ENCODE measurements around the gene UBAP1L. TPM values are rescaled to one million over a fixed set of nuclear protein-coding genes. Genes with fewer than 3 reads are reported as not detected.

Gene UBAP1L
- total and polyA plus RNA-seq, 4 experiments from 2014 or later = 0.86 to 16.6 (median 15.2) TPM; not detected in 1

DNA sequence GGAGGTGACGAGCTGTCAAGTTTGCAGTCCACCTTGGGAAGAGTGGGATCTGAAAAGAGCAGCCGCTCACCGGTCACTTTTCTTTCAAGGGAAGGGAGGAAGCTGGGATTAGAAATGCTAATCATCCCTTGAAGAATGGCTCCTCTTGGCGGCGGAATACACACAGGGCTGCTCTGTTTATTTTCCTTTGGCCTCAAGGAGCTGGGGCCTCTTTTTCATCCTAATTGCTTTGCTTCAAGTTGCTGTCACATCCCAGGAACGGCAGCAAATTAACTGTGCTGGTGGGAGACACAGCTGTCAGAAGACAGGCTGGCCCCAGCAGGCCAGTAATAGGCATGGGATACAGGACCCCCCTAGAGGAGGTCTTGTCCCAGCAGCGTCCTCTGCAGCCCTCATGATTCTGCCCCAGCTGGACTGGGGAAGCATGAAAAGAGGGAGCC, 31.7 kb downstream of the UBAP1L start:
- Mint-ChIP-seq H3K27me3 (peaks cover 25% of the 10 kb centered on the region in 2 donors), H3K27ac (no peak overlapping the region), H3K4me3 (no peak overlapping the region), H3K9me3 (no peaks in the 10 kb centered on the region), H3K36me3 (no peaks in the 10 kb centered on the region), H3K4me1 (peaks cover 8 to 15% (median 11%) of the 10 kb centered on the region in 4 donors)
- intact Hi-C loops (cut with micrococcal nuclease) = no loop called here
- ChIA-PET CTCF (ENCODE audit: partially characterized antibody) (no interaction called here), POLR2A (ENCODE audit: partially characterized antibody) (interaction anchor here (0.6 kb wide), 1 partner anchor 214 kb away, joined by 3 read pairs; no protein-coding TSS in a partner anchor)
- H3K27me3 ChIP-seq (ENCODE audit: insufficient read depth, low read length) = no peaks in the 10 kb centered on the region
- no peak overlapping the region for H3K4me3 ChIP-seq (ENCODE audit: low read length in 2 of 2)
- peaks cover 10% of the 10 kb centered on the region for H3K4me1 ChIP-seq (ENCODE audit: insufficient read depth, low read length)
- no peaks in the 10 kb centered on the region for H3K9me3 ChIP-seq (ENCODE audit: control insufficient read depth in 1 of 2, low read length in 2 of 2)
- DNase-seq = no peak
- H3K36me3 ChIP-seq (ENCODE audit: insufficient read depth, low read length) = no peaks in the 10 kb centered on the region
- H3K27ac ChIP-seq (ENCODE audit: low read depth, low read length) = no peak overlapping the region

DNA sequence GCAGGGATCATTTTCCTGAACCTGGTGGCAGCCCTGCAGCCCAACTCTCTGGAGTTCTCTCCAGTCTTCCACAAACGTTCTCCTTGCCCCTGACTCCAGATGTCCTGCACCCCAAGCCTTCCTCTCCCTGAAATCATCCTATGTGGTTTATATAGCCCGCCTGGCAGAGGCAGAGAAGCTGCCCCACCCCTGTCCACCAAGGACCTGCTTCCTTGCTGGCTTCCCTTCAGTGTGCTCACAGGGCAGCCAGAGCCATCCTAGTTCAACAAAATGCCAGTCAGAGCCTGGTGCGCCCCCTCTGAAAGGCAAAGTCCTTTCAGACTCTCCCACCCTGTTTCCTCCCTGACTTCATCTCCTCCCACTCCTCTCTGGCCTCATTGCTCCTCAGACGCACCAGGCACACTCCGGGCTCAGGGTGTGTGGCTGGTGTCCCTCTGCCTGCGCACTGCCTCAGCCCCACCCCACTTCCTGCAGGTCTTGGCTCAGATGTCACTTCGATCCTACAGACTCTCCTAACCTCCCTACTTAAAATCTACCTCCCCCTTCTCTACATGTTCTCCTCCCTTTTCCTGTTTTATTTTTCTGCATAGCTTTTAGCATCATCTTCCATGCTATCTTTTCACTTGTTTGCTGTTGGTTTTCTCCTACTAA, 32.6 kb downstream of the UBAP1L start:
- Mint-ChIP-seq H3K27ac (peak overlapping the region in 2 of 7 donors; percentile 23 to 47), H3K4me1 (peaks cover 12 to 22% (median 18%) of the 10 kb centered on the region in 4 donors), H3K27me3 (peaks cover 26 to 31% of the 10 kb centered on the region in 2 donors), H3K9me3 (no peaks in the 10 kb centered on the region), H3K4me3 (peak overlapping the region in 4 of 8 donors; percentile 35 to 67 (median 48)), H3K36me3 (no peaks in the 10 kb centered on the region)
- CTCF ChIA-PET (ENCODE audit: partially characterized antibody) = no interaction called here
- DNase-seq = peak in 1 of 5 donors; percentile 12
- H3K4me3 ChIP-seq (ENCODE audit: low read length in 2 of 2) = no peak overlapping the region
- intact Hi-C loops (cut with micrococcal nuclease) = no loop called here
- POLR2A ChIA-PET (ENCODE audit: partially characterized antibody) = no interaction called here
- no peaks in the 10 kb centered on the region for H3K36me3 ChIP-seq (ENCODE audit: insufficient read depth, low read length)
- no peaks in the 10 kb centered on the region for H3K9me3 ChIP-seq (ENCODE audit: control insufficient read depth in 1 of 2, low read length in 2 of 2)
- peaks cover 10% of the 10 kb centered on the region for H3K4me1 ChIP-seq (ENCODE audit: insufficient read depth, low read length)
- no peaks in the 10 kb centered on the region for H3K27me3 ChIP-seq (ENCODE audit: insufficient read depth, low read length)
- H3K27ac ChIP-seq (ENCODE audit: low read depth, low read length) = no peak overlapping the region

DNA sequence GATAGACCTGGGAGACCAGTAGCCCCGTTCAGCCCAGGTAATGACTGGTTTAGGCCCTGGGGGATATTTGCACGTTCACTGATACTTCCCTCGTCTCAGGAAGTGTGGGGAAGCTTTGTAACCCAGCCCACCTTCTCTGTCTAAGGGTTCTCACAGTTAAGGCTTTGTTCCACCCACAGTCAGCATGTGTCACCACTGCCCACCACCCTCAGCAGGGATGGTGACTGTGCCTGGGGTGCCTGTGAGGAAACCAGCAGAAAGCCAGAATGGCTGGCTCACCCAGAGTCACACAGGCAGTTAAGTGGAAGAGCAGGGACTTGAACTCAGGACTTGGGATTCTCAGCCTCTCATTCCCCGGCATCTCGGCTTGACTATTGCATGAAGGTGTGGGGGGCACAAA, 33.2 kb downstream of the UBAP1L start:
- POLR2A ChIA-PET (ENCODE audit: partially characterized antibody) = no interaction called here
- no peak overlapping the region for H3K27ac ChIP-seq (ENCODE audit: low read depth, low read length)
- H3K36me3 ChIP-seq (ENCODE audit: insufficient read depth, low read length) = no peaks in the 10 kb centered on the region
- H3K4me1 ChIP-seq (ENCODE audit: insufficient read depth, low read length) = peaks cover 10% of the 10 kb centered on the region
- intact Hi-C loops (cut with micrococcal nuclease) = no loop called here
- Mint-ChIP-seq H3K4me3 (no peak overlapping the region), H3K27ac (no peak overlapping the region), H3K4me1 (peaks cover 12 to 22% (median 18%) of the 10 kb centered on the region in 4 donors), H3K9me3 (no peaks in the 10 kb centered on the region), H3K27me3 (peaks cover 26 to 31% of the 10 kb centered on the region in 2 donors), H3K36me3 (no peaks in the 10 kb centered on the region)
- no peaks in the 10 kb centered on the region for H3K27me3 ChIP-seq (ENCODE audit: insufficient read depth, low read length)
- CTCF ChIA-PET (ENCODE audit: partially characterized antibody) = no interaction called here
- H3K9me3 ChIP-seq (ENCODE audit: control insufficient read depth in 1 of 2, low read length in 2 of 2) = no peaks in the 10 kb centered on the region
- H3K4me3 ChIP-seq (ENCODE audit: low read length in 2 of 2) = no peak overlapping the region
- DNase-seq = no peak

DNA sequence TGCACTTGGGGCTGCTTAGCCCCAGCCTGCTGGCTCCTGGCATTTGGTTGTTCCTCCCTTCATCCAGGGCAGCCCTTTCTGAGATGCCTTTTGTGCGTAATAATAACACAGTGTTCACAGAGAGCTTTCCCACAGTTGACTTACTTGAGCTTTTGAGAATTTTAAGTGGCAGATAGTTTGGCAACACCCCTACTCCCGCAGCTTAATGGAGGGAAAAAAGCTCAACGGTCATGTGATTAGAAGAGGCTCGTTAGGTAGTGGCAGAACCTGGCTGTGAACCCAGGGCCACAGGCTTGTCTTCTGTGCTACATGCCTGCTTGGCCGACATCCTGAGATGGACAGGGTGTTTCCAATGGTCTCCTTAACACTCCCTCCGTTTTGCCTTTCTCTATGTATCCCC, 33.7 kb downstream of the UBAP1L start:
- CTCF ChIA-PET (ENCODE audit: partially characterized antibody) = interaction anchor here (0.8 kb wide), 1 partner anchor 12 kb away, joined by 5 read pairs; no protein-coding TSS in a partner anchor
- Mint-ChIP-seq H3K4me1 (peaks cover 13 to 22% (median 18%) of the 10 kb centered on the region in 4 donors), H3K27ac (no peak overlapping the region), H3K36me3 (no peaks in the 10 kb centered on the region), H3K27me3 (peaks cover 26 to 33% of the 10 kb centered on the region in 2 donors), H3K9me3 (no peaks in the 10 kb centered on the region), H3K4me3 (no peak overlapping the region)
- Histone ChIP-seq H3K27ac (ENCODE audit: low read depth, low read length) (no peak overlapping the region), H3K36me3 (ENCODE audit: insufficient read depth, low read length) (no peaks in the 10 kb centered on the region), H3K9me3 (ENCODE audit: control insufficient read depth in 1 of 2, low read length in 2 of 2) (no peaks in the 10 kb centered on the region), H3K4me3 (ENCODE audit: low read length in 2 of 2) (no peak overlapping the region), H3K27me3 (ENCODE audit: insufficient read depth, low read length) (no peaks in the 10 kb centered on the region), H3K4me1 (ENCODE audit: insufficient read depth, low read length) (peaks cover 10% of the 10 kb centered on the region)
- intact Hi-C loops (cut with micrococcal nuclease) = no loop called here
- POLR2A ChIA-PET (ENCODE audit: partially characterized antibody) = no interaction called here
- DNase-seq = no peak

DNA sequence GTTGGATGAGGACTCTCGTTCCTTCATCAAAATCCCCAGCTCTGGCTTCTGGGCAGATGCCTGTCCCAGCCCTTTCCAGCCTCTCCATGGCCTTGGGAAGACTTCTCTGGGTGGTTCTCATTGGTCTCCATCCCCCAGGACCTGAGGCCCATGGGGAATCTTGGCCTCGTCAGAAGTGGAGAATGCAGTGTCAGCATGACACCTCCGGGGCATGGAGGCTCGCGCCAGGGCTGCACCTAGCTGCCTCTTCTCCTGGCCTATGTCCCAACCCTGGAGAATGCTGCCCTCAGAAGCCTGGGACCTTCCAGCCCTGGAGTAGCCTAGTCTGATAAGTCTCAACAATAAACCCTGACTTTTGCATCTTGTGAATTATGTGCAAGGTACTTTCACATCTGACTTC, 35.4 kb downstream of the UBAP1L start:
- H3K27me3 Mint-ChIP-seq = peaks cover 26 to 40% of the 10 kb centered on the region in 2 donors
- Histone ChIP-seq H3K27ac (ENCODE audit: low read depth, low read length) (no peak overlapping the region), H3K4me1 (ENCODE audit: insufficient read depth, low read length) (peaks cover 10% of the 10 kb centered on the region), H3K27me3 (ENCODE audit: insufficient read depth, low read length) (no peaks in the 10 kb centered on the region), H3K4me3 (ENCODE audit: low read length in 2 of 2) (no peak overlapping the region), H3K9me3 (ENCODE audit: control insufficient read depth in 1 of 2, low read length in 2 of 2) (no peaks in the 10 kb centered on the region), H3K36me3 (ENCODE audit: insufficient read depth, low read length) (no peaks in the 10 kb centered on the region)
- H3K27ac Mint-ChIP-seq = peak overlapping the region in 1 of 7 donors; percentile 26
- H3K4me3 Mint-ChIP-seq = no peak overlapping the region
- peaks cover 13 to 22% (median 18%) of the 10 kb centered on the region in 4 donors for H3K4me1 Mint-ChIP-seq
- ChIA-PET POLR2A (ENCODE audit: partially characterized antibody) (no interaction called here), CTCF (ENCODE audit: partially characterized antibody) (no interaction called here)
- intact Hi-C loops (cut with micrococcal nuclease) = no loop called here
- no peak for DNase-seq
- no peaks in the 10 kb centered on the region for H3K36me3 Mint-ChIP-seq
- no peaks in the 10 kb centered on the region for H3K9me3 Mint-ChIP-seq

DNA sequence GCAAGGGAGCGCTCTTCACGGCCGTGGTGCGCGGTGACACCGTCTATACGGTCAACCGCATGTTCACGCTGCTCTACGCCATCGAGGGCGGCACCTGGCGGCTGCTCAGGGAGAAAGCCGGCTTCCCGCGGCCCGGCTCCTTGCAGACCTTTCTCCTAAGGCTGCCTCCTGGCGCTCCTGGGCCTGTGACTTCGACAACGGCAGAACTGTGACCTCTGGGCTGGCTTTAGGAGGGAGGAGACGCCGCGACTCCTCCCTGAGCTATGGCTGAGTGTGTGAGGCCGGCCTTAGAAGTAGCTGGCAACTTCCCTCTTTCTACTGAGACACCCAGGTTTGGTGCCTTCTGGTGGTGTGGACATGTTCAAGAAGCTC, 37.0 kb downstream of the UBAP1L start:
- H3K4me1 Mint-ChIP-seq = peaks cover 13 to 21% (median 16%) of the 10 kb centered on the region in 4 donors
- peaks cover 23 to 37% of the 10 kb centered on the region in 2 donors for H3K27me3 Mint-ChIP-seq
- no peaks in the 10 kb centered on the region for H3K36me3 Mint-ChIP-seq
- Histone ChIP-seq H3K27me3 (ENCODE audit: insufficient read depth, low read length) (no peaks in the 10 kb centered on the region), H3K4me3 (ENCODE audit: low read length in 2 of 2) (no peak overlapping the region), H3K36me3 (ENCODE audit: insufficient read depth, low read length) (no peaks in the 10 kb centered on the region), H3K4me1 (ENCODE audit: insufficient read depth, low read length) (peaks cover 10% of the 10 kb centered on the region), H3K9me3 (ENCODE audit: control insufficient read depth in 1 of 2, low read length in 2 of 2) (no peaks in the 10 kb centered on the region), H3K27ac (ENCODE audit: low read depth, low read length) (no peak overlapping the region)
- no peaks in the 10 kb centered on the region for H3K9me3 Mint-ChIP-seq
- ChIA-PET POLR2A (ENCODE audit: partially characterized antibody) (no interaction called here), CTCF (ENCODE audit: partially characterized antibody) (interaction anchor here (0.6 to 4.0 kb wide), 6 partner anchors 9 to 781 kb away, joined by 3 to 24 read pairs (median 3); no protein-coding TSS in a partner anchor)
- DNase-seq = peak in 4 of 5 donors; percentile 24 to 45 (median 38)
- H3K4me3 Mint-ChIP-seq = peak overlapping the region in 3 of 8 donors; percentile 36 to 66 (median 53)
- H3K27ac Mint-ChIP-seq = peak overlapping the region in 2 of 7 donors; percentile 23 to 48
- intact Hi-C loops (cut with micrococcal nuclease) = loop anchor here (1.0 kb wide), 2 partner anchors 45 to 347 kb away; no protein-coding TSS in a partner anchor

DNA sequence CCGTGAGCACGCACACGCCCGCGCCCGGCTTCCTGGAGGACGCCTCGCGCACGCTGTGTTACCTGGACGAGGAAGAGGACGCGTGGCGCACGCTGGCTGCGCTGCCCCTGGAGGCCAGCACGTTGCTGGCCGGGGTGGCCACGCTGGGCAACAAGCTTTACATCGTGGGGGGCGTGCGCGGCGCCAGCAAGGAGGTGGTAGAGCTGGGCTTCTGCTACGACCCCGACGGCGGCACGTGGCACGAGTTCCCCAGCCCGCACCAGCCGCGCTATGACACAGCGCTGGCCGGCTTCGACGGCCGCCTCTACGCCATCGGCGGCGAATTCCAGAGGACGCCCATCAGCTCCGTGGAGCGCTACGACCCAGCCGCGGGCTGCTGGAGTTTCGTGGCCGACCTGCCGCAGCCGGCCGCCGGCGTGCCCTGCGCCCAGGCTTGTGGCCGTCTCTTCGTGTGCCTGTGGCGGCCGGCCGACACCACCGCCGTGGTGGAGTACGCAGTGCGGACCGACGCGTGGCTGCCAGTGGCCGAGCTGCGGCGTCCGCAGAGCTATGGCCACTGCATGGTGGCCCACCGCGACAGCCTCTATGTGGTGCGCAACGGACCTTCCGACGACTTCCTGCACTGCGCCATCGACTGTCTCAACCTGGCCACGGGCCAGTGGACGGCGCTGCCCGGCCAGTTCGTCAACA, 37.6 kb downstream of the UBAP1L start:
- H3K27ac ChIP-seq (ENCODE audit: low read depth, low read length) = no peak overlapping the region
- Mint-ChIP-seq H3K27ac (peak overlapping the region in 1 of 7 donors; percentile 23), H3K36me3 (no peaks in the 10 kb centered on the region), H3K9me3 (no peaks in the 10 kb centered on the region), H3K4me3 (peak overlapping the region in 3 of 8 donors; percentile 36 to 66 (median 53)), H3K4me1 (peaks cover 8 to 16% (median 10%) of the 10 kb centered on the region in 4 donors), H3K27me3 (peaks cover 18 to 32% of the 10 kb centered on the region in 2 donors)
- POLR2A ChIA-PET (ENCODE audit: partially characterized antibody) = no interaction called here
- H3K9me3 ChIP-seq (ENCODE audit: control insufficient read depth in 1 of 2, low read length in 2 of 2) = no peaks in the 10 kb centered on the region
- CTCF ChIA-PET (ENCODE audit: partially characterized antibody) = interaction anchor here (0.9 to 4.0 kb wide), 3 partner anchors 10 to 43 kb away, joined by 3 to 24 read pairs (median 3); no protein-coding TSS in a partner anchor
- no peaks in the 10 kb centered on the region for H3K36me3 ChIP-seq (ENCODE audit: insufficient read depth, low read length)
- intact Hi-C loops (cut with micrococcal nuclease) = no loop called here
- H3K4me3 ChIP-seq (ENCODE audit: low read length in 2 of 2) = no peak overlapping the region
- DNase-seq = no peak
- H3K27me3 ChIP-seq (ENCODE audit: insufficient read depth, low read length) = no peaks in the 10 kb centered on the region
- peaks cover 7% of the 10 kb centered on the region for H3K4me1 ChIP-seq (ENCODE audit: insufficient read depth, low read length)

Measured in CD4-positive, alpha-beta memory T cell (primary cell).